HepG2 (cell line): ENCODE results near the gene CIITA. TPM values are rescaled to one million over a fixed set of nuclear protein-coding genes. Genes with fewer than 3 reads are reported as not detected.

Experiments used
- ATF3 ChIP-seq: sonication (generic); formaldehyde crosslinking; IDR thresholded peaks from 2 replicates; pipeline ENCODE4 v1.4.0; 2020; ENCODE audit warnings: missing genetic modification reagents
- CHD2 ChIP-seq: IDR thresholded peaks from 2 replicates; pipeline ENCODE4 v1.6.1; 2011; ENCODE audit warnings: low read depth, low read length, improper control_type of control experiment
- FLYWCH1 ChIP-seq: sonication (generic); formaldehyde crosslinking; IDR thresholded peaks from 2 replicates; pipeline ENCODE4 v1.8.1; 2023; ENCODE audit warnings: mild to moderate bottlenecking, missing genetic modification reagents
- HHEX ChIP-seq: IDR thresholded peaks from 2 replicates; pipeline ENCODE4 v1.6.1; 2016; ENCODE audit warnings: control low read depth
- HOXA9 ChIP-seq: sonication (generic); formaldehyde crosslinking; IDR thresholded peaks from 2 replicates; pipeline ENCODE4 v1.8.1; 2022; ENCODE audit warnings: missing genetic modification reagents, mild to moderate bottlenecking, moderate library complexity, borderline replicate concordance
- IRX3 ChIP-seq: sonication (generic); formaldehyde crosslinking; IDR thresholded peaks from 2 replicates; pipeline ENCODE4 v1.8.1; 2023; ENCODE audit warnings: mild to moderate bottlenecking, low read depth, missing genetic modification reagents, borderline replicate concordance
- ISX ChIP-seq: sonication (generic); formaldehyde crosslinking; conservative IDR thresholded peaks from 2 replicates; pipeline ENCODE4 v1.5.0; 2020; ENCODE audit warnings: missing genetic modification reagents
- NFYC ChIP-seq: IDR thresholded peaks from 2 replicates; pipeline ENCODE4 v1.6.1; 2016; ENCODE audit warnings: missing genetic modification reagents, missing compliant biosample characterization
- PRPF4 ChIP-seq: fragments of 200-400 bp; formaldehyde crosslinking; IDR thresholded peaks from 2 replicates; pipeline ENCODE4 v1.6.1; 2016; ENCODE audit warnings: low read length, low read depth; ENCODE audit not compliant: poor library complexity, severe bottlenecking
- REL ChIP-seq: sonication (generic); formaldehyde crosslinking; conservative IDR thresholded peaks from 2 replicates; pipeline ENCODE4 v1.8.0; 2022; ENCODE audit warnings: mild to moderate bottlenecking, missing genetic modification reagents, moderate library complexity
- RORA ChIP-seq: sonication (generic); formaldehyde crosslinking; IDR thresholded peaks from 2 replicates; pipeline ENCODE4 v1.5.0; 2020; ENCODE audit warnings: mild to moderate bottlenecking, missing genetic modification reagents, moderate library complexity
- SALL2 ChIP-seq: sonication (generic); formaldehyde crosslinking; IDR thresholded peaks from 2 replicates; pipeline ENCODE4 v1.8.1; 2023; ENCODE audit warnings: mild to moderate bottlenecking, missing genetic modification reagents, inconsistent platforms
- SKI ChIP-seq: fragments of 450-650 bp; IDR thresholded peaks from one replicate; pipeline ENCODE4 v1.6.1; 2018; ENCODE audit warnings: mild to moderate bottlenecking; ENCODE audit not compliant: partially characterized antibody
- SNRNP70 ChIP-seq: fragments of 200-400 bp; formaldehyde crosslinking; IDR thresholded peaks from 2 replicates; pipeline ENCODE4 v1.6.1; 2017; ENCODE audit warnings: mild to moderate bottlenecking, low read depth, low read length, moderate library complexity
- SP1 ChIP-seq, 2 experiments: fragments of 450-650 bp in 1 of 2; sonication (generic) in 1 of 2; formaldehyde crosslinking in 1 of 2; IDR thresholded peaks; 2 replicates each; pipeline versions ENCODE4 v1.4.0 to v1.6.1; 2016 to 2020; ENCODE audit warnings: missing genetic modification reagents in 1 of 2
- TCF12 ChIP-seq, 2 experiments: fragments of 450-650 bp in 1 of 2; sonication (generic) in 1 of 2; formaldehyde crosslinking in 1 of 2; IDR thresholded peaks; 2 replicates each; pipeline versions ENCODE4 v1.6.1 to v1.8.0; 2017 to 2022; ENCODE audit warnings: antibody characterized with exemption in 1 of 2, mild to moderate bottlenecking in 1 of 2, missing genetic modification reagents in 1 of 2, moderate library complexity in 1 of 2
- ZBTB8A ChIP-seq: sonication (generic); formaldehyde crosslinking; IDR thresholded peaks from 2 replicates; pipeline ENCODE4 v1.4.0; 2020; ENCODE audit warnings: mild to moderate bottlenecking, low read depth, missing genetic modification reagents, borderline replicate concordance
- ZNF224 ChIP-seq: sonication (generic); formaldehyde crosslinking; IDR thresholded peaks from 2 replicates; pipeline ENCODE4 v1.5.0; 2020; ENCODE audit warnings: mild to moderate bottlenecking, missing genetic modification reagents
- ZNF33A ChIP-seq: sonication (generic); formaldehyde crosslinking; IDR thresholded peaks from 2 replicates; pipeline ENCODE4 v1.5.1; 2020; ENCODE audit warnings: missing genetic modification reagents, mild to moderate bottlenecking, moderate library complexity, borderline replicate concordance
- ZNF354B ChIP-seq: sonication (generic); formaldehyde crosslinking; IDR thresholded peaks from 2 replicates; pipeline ENCODE4 v1.8.0; 2022; ENCODE audit warnings: mild to moderate bottlenecking, missing genetic modification reagents
- ZNF672 ChIP-seq: sonication (generic); formaldehyde crosslinking; IDR thresholded peaks from 2 replicates; pipeline ENCODE4 v1.8.1; 2022; ENCODE audit warnings: missing genetic modification reagents
- ZNF703 ChIP-seq: sonication (generic); formaldehyde crosslinking; IDR thresholded peaks from 2 replicates; pipeline ENCODE4 v1.5.1; 2020; ENCODE audit warnings: missing genetic modification reagents, mild to moderate bottlenecking, moderate library complexity, borderline replicate concordance
- ZNF780A ChIP-seq: sonication (generic); formaldehyde crosslinking; IDR thresholded peaks from 2 replicates; pipeline ENCODE4 v1.8.0; 2022; ENCODE audit warnings: mild to moderate bottlenecking, missing genetic modification reagents, moderate library complexity
- ZSCAN22 ChIP-seq: sonication (generic); formaldehyde crosslinking; IDR thresholded peaks from 2 replicates; pipeline ENCODE4 v1.4.0; 2020; ENCODE audit warnings: mild to moderate bottlenecking, missing genetic modification reagents
- polyA plus RNA-seq, 8 experiments: library from polyadenylated mRNA; depleted of rRNA in 3 of 8; stranded (reverse) in 7 of 8; unstranded in 1 of 8; fragments of >200 nt; fragmentation: Illumina TruSeq in 4 of 8; extraction: Trizol in 4 of 8; gene quantifications; 2 replicates each; pipeline versions ENCODE4 v1.2.1 to v1.2.3, GENCODE V29; 2011 to 2016; ENCODE audit warnings: low read depth in 4 of 8, missing spikeins in 1 of 8, mixed read lengths in 1 of 8; ENCODE audit not compliant: insufficient read depth in 1 of 8
- total RNA-seq, 5 experiments: library from RNA; depleted of rRNA; stranded (reverse); fragments of >200 nt; fragmentation: Illumina TruSeq; extraction: Trizol; gene quantifications; 2 replicates each; pipeline ENCODE4 v1.2.3, GENCODE V29; 2016; ENCODE audit warnings: low read depth in 1 of 5
- TF ChIP-seq, protein P1 (sequence below): sonication (generic); formaldehyde crosslinking; IDR thresholded peaks from 2 replicates; pipeline ENCODE4 v1.4.0; 2020; ENCODE audit warnings: missing genetic modification reagents
- TF ChIP-seq, protein P2 (sequence below): sonication (generic); formaldehyde crosslinking; IDR thresholded peaks from 2 replicates; pipeline ENCODE4 v1.5.1; 2020; ENCODE audit warnings: mild to moderate bottlenecking, missing genetic modification reagents, borderline replicate concordance
- TF ChIP-seq, protein P3 (sequence below): IDR thresholded peaks from 2 replicates; pipeline ENCODE4 v1.6.1; 2016
- TF ChIP-seq, protein P4 (sequence below): sonication (generic); formaldehyde crosslinking; IDR thresholded peaks from 2 replicates; pipeline ENCODE4 v1.8.1; 2023; ENCODE audit warnings: mild to moderate bottlenecking, missing genetic modification reagents, borderline replicate concordance

CIITA gene
- total and polyA plus RNA-seq, 2 of the 13 experiments (the other 11 are each of a cell fraction or from before 2014, with no cell fraction given) = 0.08 to 0.09 TPM

- TF ChIP-seq TCF12 (IDR thresholded peaks at IDR 0.05) (no peak), TCF12 (CRISPR knock-in tag; IDR thresholded peaks at IDR 0.05) (no peak), ISX (CRISPR knock-in tag) (0 out of 2 replicates have a peak, but pooled peaks have one; percentile 83), FLYWCH1 (CRISPR knock-in tag) (no peak), NFYC (no peak), PRPF4 (no peak), ZNF780A (CRISPR knock-in tag) (peak; percentile 96), IRX3 (peak; percentile 85), ZNF672 (CRISPR knock-in tag) (peak; percentile 80; the same call in 1 of the 2 replicates), RORA (no peak), ZNF224 (CRISPR knock-in tag) (no peak), HOXA9 (CRISPR knock-in tag) (peak; percentile 90), ZNF354B (CRISPR knock-in tag) (0 out of 2 replicates have a peak, but pooled peaks have one; percentile 4), ZNF703 (CRISPR knock-in tag) (no peak), SKI (no peak), SP1 (IDR thresholded peaks at IDR 0.05) (no peak), SP1 (CRISPR knock-in tag; IDR thresholded peaks at IDR 0.05) (no peak), ZNF33A (CRISPR knock-in tag) (no peak), SALL2 (no peak), HHEX (CRISPR knock-in tag) (no peak), ZBTB8A (CRISPR knock-in tag) (no peak), ZSCAN22 (CRISPR knock-in tag) (no peak; the same call in 1 of the 2 replicates), ATF3 (CRISPR knock-in tag) (peak; percentile 74), SNRNP70 (no peak), REL (CRISPR knock-in tag) (peak; percentile 91), CHD2 (no peak)
- TF ChIP-seq, protein P1, sequence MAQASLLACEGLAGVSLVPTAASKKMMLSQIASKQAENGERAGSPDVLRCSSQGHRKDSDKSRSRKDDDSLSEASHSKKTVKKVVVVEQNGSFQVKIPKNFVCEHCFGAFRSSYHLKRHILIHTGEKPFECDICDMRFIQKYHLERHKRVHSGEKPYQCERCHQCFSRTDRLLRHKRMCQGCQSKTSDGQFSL = no peak
- TF ChIP-seq, protein P2, sequence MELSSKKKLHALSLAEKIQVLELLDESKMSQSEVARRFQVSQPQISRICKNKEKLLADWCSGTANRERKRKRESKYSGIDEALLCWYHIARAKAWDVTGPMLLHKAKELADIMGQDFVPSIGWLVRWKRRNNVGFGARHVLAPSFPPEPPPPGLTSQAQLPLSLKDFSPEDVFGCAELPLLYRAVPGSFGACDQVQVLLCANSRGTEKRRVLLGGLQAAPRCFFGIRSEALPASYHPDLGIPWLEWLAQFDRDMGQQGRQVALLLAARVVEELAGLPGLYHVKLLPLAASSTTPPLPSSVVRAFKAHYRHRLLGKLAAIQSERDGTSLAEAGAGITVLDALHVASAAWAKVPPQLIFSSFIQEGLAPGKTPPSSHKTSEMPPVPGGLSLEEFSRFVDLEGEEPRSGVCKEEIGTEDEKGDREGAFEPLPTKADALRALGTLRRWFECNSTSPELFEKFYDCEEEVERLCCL = no peak
- TF ChIP-seq, protein P3, sequence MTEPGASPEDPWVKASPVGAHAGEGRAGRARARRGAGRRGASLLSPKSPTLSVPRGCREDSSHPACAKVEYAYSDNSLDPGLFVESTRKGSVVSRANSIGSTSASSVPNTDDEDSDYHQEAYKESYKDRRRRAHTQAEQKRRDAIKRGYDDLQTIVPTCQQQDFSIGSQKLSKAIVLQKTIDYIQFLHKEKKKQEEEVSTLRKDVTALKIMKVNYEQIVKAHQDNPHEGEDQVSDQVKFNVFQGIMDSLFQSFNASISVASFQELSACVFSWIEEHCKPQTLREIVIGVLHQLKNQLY (CRISPR knock-in tag) = peak; percentile 70
- TF ChIP-seq, protein P4, sequence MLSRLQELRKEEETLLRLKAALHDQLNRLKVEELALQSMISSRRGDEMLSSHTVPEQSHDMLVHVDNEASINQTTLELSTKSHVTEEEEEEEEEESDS (CRISPR knock-in tag) = no peak
Measured at GRCh38 chr16:10895053-10895946, 18.3 kb downstream of the CIITA start (continued).
